GM10266 (cell line): ENCODE data around the gene ZNF581.

ENCODE experiments used
- DNase-seq: peaks from one replicate; pipeline ENCODE4 v3.0.0; 2012; ENCODE audit errors: extremely low spot score
- CTCF ChIP-seq: IDR thresholded peaks from 2 replicates; pipeline ENCODE4 v1.5.1; 2012; ENCODE audit warnings: mild to moderate bottlenecking, low read depth; ENCODE audit not compliant: control insufficient read depth, insufficient read depth; ENCODE audit errors: missing control alignments

Gene ZNF581

GRCh38 chr19:55683449-55684261, 40.2 kb downstream of the ZNF581 start:
- no peak for TF ChIP-seq CTCF
- DNase-seq, result no peak

GRCh38 chr19:55684946-55685681, 41.7 kb downstream of the ZNF581 start:
- no peak for TF ChIP-seq CTCF
- no peak for DNase-seq

- TF ChIP-seq CTCF, result no peak
- no peak for DNase-seq
Observed at GRCh38 chr19:55685776-55686175, 42.3 kb downstream of the ZNF581 start.

GRCh38 chr19:55686311-55687050, 43.0 kb downstream of the ZNF581 start:
- no peak for TF ChIP-seq CTCF
- no peak for DNase-seq

- no peak for TF ChIP-seq CTCF
- DNase-seq, result no peak
Observed at GRCh38 chr19:55687281-55688201, 44.1 kb downstream of the ZNF581 start.

GRCh38 chr19:55688422-55689218, 45.2 kb downstream of the ZNF581 start:
- TF ChIP-seq CTCF, result no peak
- DNase-seq, result no peak
